Epidermal melanocyte (primary cell): ENCODE results near the gene FREM2.
A peak's percentile ranks its signal among the peaks of the same experiment; 100 is the strongest.

ENCODE experiments used
- DNase-seq: peaks from one replicate; pipeline ENCODE4 v3.0.0; 2011; ENCODE audit warnings: low spot score; ENCODE audit not compliant: insufficient read length

Gene FREM2

GRCh38 chr13:38685974-38686576, 802 bp upstream of the FREM2 start:
- DNase-seq = peak; percentile 33

- DNase-seq = no peak
Observed at GRCh38 chr13:38687246-38688229, 661 bp downstream of the FREM2 start.

DNA sequence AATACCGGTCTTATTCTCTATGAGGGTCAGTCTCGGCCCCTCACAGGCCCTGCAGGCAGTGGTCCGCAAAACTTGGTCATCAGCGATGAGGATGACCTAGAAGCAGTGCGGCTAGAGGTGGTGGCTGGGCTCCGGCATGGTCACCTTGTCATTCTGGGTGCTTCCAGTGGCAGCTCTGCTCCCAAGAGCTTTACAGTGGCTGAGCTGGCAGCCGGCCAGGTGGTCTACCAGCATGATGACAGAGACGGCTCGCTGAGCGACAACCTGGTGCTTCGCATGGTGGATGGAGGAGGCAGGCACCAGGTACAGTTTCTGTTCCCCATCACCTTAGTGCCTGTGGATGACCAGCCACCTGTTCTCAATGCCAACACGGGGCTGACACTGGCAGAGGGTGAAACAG, 1.8 kb downstream of the FREM2 start:
- no peak for DNase-seq

DNA sequence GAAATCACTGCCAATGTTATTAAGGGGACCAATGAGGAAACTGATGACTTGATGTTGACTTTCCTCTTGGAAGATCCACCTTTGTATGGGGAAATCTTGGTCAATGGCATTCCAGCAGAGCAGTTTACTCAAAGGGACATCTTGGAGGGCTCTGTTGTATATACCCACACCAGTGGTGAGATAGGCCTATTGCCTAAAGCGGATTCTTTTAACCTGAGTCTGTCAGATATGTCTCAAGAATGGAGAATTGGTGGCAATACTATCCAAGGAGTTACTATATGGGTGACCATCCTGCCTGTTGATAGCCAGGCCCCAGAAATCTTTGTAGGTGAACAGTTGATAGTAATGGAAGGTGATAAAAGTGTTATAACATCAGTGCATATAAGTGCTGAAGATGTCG, 3.4 kb downstream of the FREM2 start:
- no peak for DNase-seq

- no peak for DNase-seq
Observed at GRCh38 chr13:38693168-38693567, 6.3 kb downstream of the FREM2 start.

GRCh38 chr13:38693641-38694040, 6.8 kb downstream of the FREM2 start:
- DNase-seq = no peak

DNA sequence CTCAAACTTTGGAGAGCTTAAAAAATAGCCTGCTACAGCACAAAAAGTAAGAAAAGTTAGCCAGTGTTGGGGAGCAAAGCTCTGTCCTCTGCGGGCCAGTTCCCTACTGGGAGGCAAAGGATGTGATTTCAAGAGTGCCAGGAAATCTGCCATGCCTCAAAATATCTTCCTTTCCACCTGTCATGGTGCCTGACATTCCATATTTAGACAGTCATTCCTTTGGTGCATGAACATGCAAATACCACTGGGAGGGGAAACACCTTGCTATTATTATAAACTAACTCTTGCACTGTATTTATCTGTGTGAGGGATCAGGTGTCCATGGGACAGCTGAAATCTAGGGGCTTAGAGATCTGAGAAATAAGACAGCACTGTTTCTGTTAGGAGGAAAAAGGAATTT, 10.3 kb downstream of the FREM2 start:
- DNase-seq = no peak

DNA sequence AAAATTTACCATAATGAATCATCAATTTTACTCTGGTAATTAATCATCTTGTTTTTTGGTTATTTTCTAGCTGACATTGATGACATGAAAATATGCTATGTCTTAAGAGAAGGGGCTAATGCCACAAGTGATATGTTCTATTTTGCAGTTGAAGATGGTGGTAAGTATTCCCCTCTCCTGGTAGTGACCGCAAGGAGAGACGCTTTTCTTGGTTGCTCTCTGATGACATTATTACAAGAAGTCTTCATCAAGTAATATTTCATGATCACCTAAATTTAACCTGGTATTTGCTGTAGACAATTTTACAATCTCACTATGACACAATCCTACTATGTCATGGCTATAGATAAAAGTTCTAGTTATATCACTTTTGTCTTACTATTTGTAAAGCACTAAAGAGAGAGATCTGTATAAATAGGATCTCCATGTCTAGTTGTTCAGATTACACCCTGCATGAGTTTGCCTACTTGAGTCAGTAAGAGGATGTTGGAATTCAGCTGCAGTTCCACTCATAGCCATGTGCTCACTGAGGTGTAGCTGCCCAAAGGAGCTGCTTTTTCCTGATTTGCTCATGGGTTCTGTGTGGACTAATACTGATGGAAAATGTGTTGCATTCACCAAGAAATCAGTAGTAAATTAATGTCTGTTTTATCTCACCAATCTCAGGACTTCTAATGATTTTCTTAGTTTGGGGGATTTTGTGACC, 10.9 kb downstream of the FREM2 start:
- DNase-seq = no peak

DNA sequence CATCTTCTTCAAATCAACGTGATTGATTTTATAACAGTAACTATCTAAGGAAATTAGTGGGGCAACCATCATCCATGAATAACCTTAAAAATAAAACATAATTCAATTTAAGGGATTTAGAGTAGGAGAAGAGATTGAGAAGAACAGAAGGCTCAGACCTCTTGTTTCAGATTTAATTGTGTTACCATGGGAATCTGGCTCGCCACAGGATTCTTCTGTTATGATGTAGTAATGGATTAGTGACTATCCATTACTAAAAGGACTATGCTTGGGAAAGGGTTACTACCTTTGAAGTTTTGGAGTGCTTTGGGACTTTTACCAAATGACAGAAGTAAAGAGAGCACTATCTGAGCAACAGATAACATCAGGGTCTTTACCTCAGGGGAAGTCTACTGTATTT, 13.2 kb downstream of the FREM2 start:
- no peak for DNase-seq

- no peak for DNase-seq
Observed at GRCh38 chr13:38702669-38703068, 15.8 kb downstream of the FREM2 start.

- no peak for DNase-seq
Observed at GRCh38 chr13:38703255-38703654, 16.4 kb downstream of the FREM2 start.

GRCh38 chr13:38705365-38705764, 18.5 kb downstream of the FREM2 start:
- DNase-seq = no peak

- DNase-seq = no peak
Observed at GRCh38 chr13:38707460-38707859, 20.6 kb downstream of the FREM2 start.

- DNase-seq = no peak
Observed at GRCh38 chr13:38713046-38713445, 26.2 kb downstream of the FREM2 start.

DNA sequence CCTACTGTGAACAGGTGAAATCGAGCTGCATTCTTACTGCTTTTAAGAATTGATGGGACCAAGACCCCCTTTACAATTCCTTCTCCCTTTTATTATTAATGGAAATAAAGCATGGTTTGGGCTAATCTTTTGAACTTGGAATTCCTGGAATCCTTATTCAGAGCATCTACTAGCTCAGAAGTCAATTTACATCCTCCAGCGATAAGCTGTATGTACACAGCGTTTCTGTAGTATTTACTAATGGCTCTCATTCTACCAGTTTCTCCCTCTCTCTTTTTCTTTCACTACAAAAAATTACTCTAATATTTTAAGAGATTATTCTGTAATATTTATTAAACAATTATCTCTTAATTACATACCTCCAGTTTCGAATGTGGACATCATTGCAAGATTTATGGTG, 31.5 kb downstream of the FREM2 start:
- no peak for DNase-seq

- DNase-seq = no peak
Observed at GRCh38 chr13:38730332-38730731, 43.5 kb downstream of the FREM2 start.

DNA sequence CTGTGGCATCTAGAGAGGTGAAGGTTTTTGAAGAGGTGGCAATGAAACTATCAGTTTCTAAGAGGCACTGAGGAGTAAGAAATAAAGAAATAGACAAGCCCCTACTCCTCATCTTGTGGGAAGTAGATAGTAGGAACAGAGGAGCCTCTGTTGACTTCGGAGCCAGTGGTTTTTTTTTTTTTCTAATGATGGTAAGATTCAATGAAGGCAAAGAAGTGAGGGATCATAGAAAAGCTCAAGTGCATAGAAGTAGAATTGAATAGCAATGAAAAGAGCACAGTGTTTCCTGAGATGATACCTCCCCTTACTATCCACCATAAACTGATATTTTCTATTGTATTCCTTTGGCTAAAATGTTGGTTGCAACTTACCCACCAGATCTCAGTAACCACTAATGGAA, 46.3 kb downstream of the FREM2 start:
- peak; percentile 32 for DNase-seq

DNA sequence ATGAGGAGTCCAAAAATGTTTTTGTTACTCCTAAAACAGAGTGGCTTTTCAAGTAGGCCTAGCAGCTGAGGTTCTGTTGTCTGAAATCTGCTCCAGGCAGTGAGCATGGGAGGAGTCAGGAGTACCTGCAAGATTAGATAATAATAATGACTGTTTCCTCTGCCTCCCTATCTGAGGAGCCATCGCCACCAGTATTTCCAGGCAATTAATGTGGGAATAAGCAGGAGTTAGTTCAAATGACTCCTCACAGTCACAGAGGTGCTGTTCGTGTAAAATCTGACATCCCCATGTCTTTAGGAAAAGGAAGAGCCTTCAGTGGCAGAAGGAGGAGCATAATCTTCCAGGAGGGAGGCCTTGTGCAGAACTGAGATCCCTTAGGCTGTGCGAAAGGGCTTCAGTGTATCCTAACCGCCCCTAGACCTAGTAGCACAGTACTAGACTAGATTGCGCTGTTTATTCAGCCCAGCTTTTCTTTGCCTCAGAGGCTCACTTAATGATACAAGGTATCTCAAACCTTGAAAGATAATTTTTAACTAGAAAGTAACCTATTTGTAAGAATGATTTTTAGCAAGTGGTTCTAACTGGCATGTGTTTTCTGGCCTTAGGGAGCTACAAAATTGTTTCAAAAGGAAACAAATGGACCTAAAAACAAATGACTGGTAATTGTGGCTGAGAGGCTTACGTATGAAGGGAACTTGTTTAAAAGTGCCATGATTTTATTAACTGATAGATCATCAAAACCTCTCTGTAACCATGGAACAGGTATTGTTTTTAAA, 49.0 kb downstream of the FREM2 start:
- no peak for DNase-seq

DNA sequence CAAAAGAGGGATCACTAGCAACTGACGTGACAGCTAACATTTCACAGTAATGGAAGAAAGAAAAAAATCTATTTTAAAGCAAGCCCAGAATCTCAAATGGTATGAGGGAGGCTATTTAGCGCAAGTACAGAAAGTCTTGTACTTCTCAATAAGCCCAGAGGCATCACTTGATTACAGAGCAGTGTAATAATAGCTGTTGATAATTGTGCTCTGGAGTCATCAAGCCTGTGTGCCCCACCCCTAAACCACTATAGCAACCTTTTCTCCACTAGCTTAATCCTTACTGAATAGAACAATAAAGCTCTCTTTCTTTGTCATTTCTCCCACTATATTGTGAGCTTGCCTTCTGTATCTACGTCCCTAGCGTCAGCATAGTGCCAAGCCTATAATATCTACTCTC, 56.6 kb downstream of the FREM2 start:
- DNase-seq = no peak

- no peak for DNase-seq
Observed at GRCh38 chr13:38752686-38753085, 65.8 kb downstream of the FREM2 start.

GRCh38 chr13:38753878-38754277, 67.0 kb downstream of the FREM2 start:
- no peak for DNase-seq
